HG02642 (cell line): ENCODE data around the gene CDH15.
A peak's percentile ranks its signal among the peaks of the same experiment; 100 is the strongest.
"Not testable (repeated sequence)": the region's sequence is repeated elsewhere in the genome, so short reads cannot be mapped to it uniquely, and the experiment has no call there.

Source experiments
- ATAC-seq: cut with Tn5 transposase; IDR thresholded peaks from one replicate; pipeline ENCODE4 v1.9.1; 2021; ENCODE audit warnings: mild to moderate bottlenecking; ENCODE audit not compliant: unreplicated experiment, poor library complexity

The CDH15 gene

GRCh38 chr16:89185887-89186592 lies 14.5 kb downstream of the CDH15 start:
- not testable (repeated sequence) for ATAC-seq

- ATAC-seq = not testable (repeated sequence)
Observed at GRCh38 chr16:89186593-89187031, 15.1 kb downstream of the CDH15 start.

GRCh38 chr16:89187032-89187769 lies 15.7 kb downstream of the CDH15 start:
- ATAC-seq = no peak

GRCh38 chr16:89187770-89188392 lies 16.3 kb downstream of the CDH15 start:
- no peak for ATAC-seq

GRCh38 chr16:89188471-89189357 lies 17.2 kb downstream of the CDH15 start:
- ATAC-seq = not testable (repeated sequence)

- no peak for ATAC-seq
Observed at GRCh38 chr16:89189358-89190025, 17.9 kb downstream of the CDH15 start.

GRCh38 chr16:89190150-89190958 lies 18.8 kb downstream of the CDH15 start:
- ATAC-seq = no peak

GRCh38 chr16:89191033-89191900 lies 19.7 kb downstream of the CDH15 start:
- ATAC-seq = no peak

- peak; percentile 4 for ATAC-seq
Observed at GRCh38 chr16:89191901-89192185, 20.3 kb downstream of the CDH15 start.

GRCh38 chr16:89192186-89192955 lies 20.8 kb downstream of the CDH15 start:
- peak; percentile 46 for ATAC-seq

- no peak for ATAC-seq
Observed at GRCh38 chr16:89192956-89193575, 21.5 kb downstream of the CDH15 start.

GRCh38 chr16:89193576-89194293 lies 22.2 kb downstream of the CDH15 start:
- ATAC-seq = no peak

GRCh38 chr16:89194340-89195311 lies 23.1 kb downstream of the CDH15 start:
- no peak for ATAC-seq

- ATAC-seq = no peak
Observed at GRCh38 chr16:89195521-89196171, 24.1 kb downstream of the CDH15 start.
